A549 (cell line): ENCODE data around the gene STX19. TPM values are rescaled to one million over a fixed set of nuclear protein-coding genes. Genes with fewer than 3 reads are reported as not detected.

Experiments
- ATAC-seq, 2 experiments: fragments of 200-7000 bp in 1 of 2; fragments of >200 bp in 1 of 2; cut with Nextera tagmentation in 1 of 2; cut with Tn5 transposase in 1 of 2; 3 replicates each; pipeline versions ENCODE4 v1.8.0 to v1.9.1; 2018 to 2020; ENCODE audit warnings: mild to moderate bottlenecking in 1 of 2, moderate library complexity in 1 of 2
- CTCF ChIA-PET: fragments of 300-600 bp; sonication (Branson Sonifier 250); formaldehyde crosslinking; extraction: SDS; loops from one replicate; lab custom pipeline; 2021; ENCODE audit warnings: antibody characterized with exemption, inconsistent platforms; lab: Yijun Ruan, JAX
- POLR2A ChIA-PET: fragments of 350-600 bp; formaldehyde crosslinking; extraction: SDS; loops from one replicate; lab custom pipeline; 2021; ENCODE audit warnings: antibody characterized with exemption, inconsistent platforms; lab: Yijun Ruan, JAX
- DNase-seq, 2 experiments: peaks; one replicate each; pipeline versions ENCODE4 v3.0.0 to v3.0.0-alpha.2; 2011 to 2016; ENCODE audit warnings: low read depth in 1 of 2, low spot score in 1 of 2
- FAIRE-seq: peaks from 2 replicates; lab custom pipeline; 2011; peaks lifted over from hg19 to GRCh38; lab: Jason Lieb, UNC
- H3K27ac ChIP-seq, 2 experiments: fragments of >200 bp; sonication (Bioruptor Twin); formaldehyde crosslinking; 3 replicates each; pipeline ENCODE4 v1.5.1; 2016 to 2017
- H3K4me1 ChIP-seq: fragments of >200 bp; sonication (Bioruptor Twin); formaldehyde crosslinking; 3 replicates; pipeline ENCODE4 v1.6.1; 2016
- H3K4me2 ChIP-seq: fragments of >200 bp; sonication (Bioruptor Twin); formaldehyde crosslinking; 3 replicates; pipeline ENCODE4 v1.6.1; 2016
- H3K4me3 ChIP-seq: fragments of >200 bp; sonication (Bioruptor Twin); formaldehyde crosslinking; 3 replicates; pipeline ENCODE4 v1.5.1; 2016
- H3K9me3 ChIP-seq: fragments of >200 bp; sonication (Bioruptor Twin); formaldehyde crosslinking; 3 replicates; pipeline ENCODE4 v1.6.1; 2016
- CBX8 ChIP-seq: fragments of 200-600 bp; sonication (generic); IDR thresholded peaks from 2 replicates; pipeline ENCODE4 v1.6.1; 2016
- CHD4 ChIP-seq: fragments of 200-600 bp; sonication (generic); IDR thresholded peaks from 2 replicates; pipeline ENCODE4 v1.6.1; 2016; ENCODE audit warnings: antibody characterized with exemption, mild to moderate bottlenecking, borderline replicate concordance
- EHF ChIP-seq: fragments of 250-450 bp; sonication (Bioruptor Pico); IDR thresholded peaks from 2 replicates; pipeline ENCODE4 v1.5.0; 2020; ENCODE audit warnings: mild to moderate bottlenecking
- EHMT2 ChIP-seq: fragments of 200-600 bp; sonication (generic); IDR thresholded peaks from 2 replicates; pipeline ENCODE4 v1.6.1; 2016; ENCODE audit warnings: antibody characterized with exemption, low read depth, mild to moderate bottlenecking, moderate library complexity
- FOSB ChIP-seq: fragments of 250-450 bp; sonication (Bioruptor Pico); IDR thresholded peaks from 2 replicates; pipeline ENCODE4 v1.5.0; 2020; ENCODE audit warnings: mild to moderate bottlenecking, moderate library complexity
- GATA3 ChIP-seq: IDR thresholded peaks from 2 replicates; pipeline ENCODE4 v1.6.1; 2012; ENCODE audit warnings: borderline replicate concordance
- HDAC2 ChIP-seq: fragments of 200-600 bp; sonication (generic); IDR thresholded peaks from 2 replicates; pipeline ENCODE4 v1.6.1; 2016
- HOXA7 ChIP-seq: fragments of 250-450 bp; sonication (Bioruptor Pico); IDR thresholded peaks from 2 replicates; pipeline ENCODE4 v1.5.0; 2020; ENCODE audit warnings: mild to moderate bottlenecking, moderate library complexity
- HOXB13 ChIP-seq: fragments of 250-450 bp; sonication (Bioruptor Pico); IDR thresholded peaks from 2 replicates; pipeline ENCODE4 v1.5.0; 2020; ENCODE audit warnings: low read depth, mild to moderate bottlenecking, moderate library complexity
- HOXB5 ChIP-seq: fragments of 250-450 bp; sonication (Bioruptor Pico); IDR thresholded peaks from 2 replicates; pipeline ENCODE4 v1.5.0; 2020; ENCODE audit warnings: mild to moderate bottlenecking, moderate library complexity
- JUN ChIP-seq, 2 experiments: fragments of >200 bp; sonication (Bioruptor Twin); formaldehyde crosslinking; IDR thresholded peaks; 2 replicates in 1 of 2; 3 replicates in 1 of 2; pipeline ENCODE4 v1.6.1; 2016 to 2017
- JUNB ChIP-seq: fragments of >200 bp; sonication (Bioruptor Twin); formaldehyde crosslinking; IDR thresholded peaks from 2 replicates; pipeline ENCODE4 v1.6.1; 2016
- KDM5A ChIP-seq: fragments of 200-600 bp; sonication (generic); IDR thresholded peaks from 2 replicates; pipeline ENCODE4 v1.6.1; 2016; ENCODE audit warnings: antibody characterized with exemption, mild to moderate bottlenecking
- POLR2AphosphoS2 ChIP-seq: conservative IDR thresholded peaks from 2 replicates; pipeline ENCODE4 v1.6.1; 2012; ENCODE audit warnings: low read length, improper control_type of control experiment, inconsistent platforms
- RCOR1 ChIP-seq: fragments of 150-350 bp; IDR thresholded peaks from 2 replicates; pipeline ENCODE4 v1.6.1; 2014; ENCODE audit warnings: antibody characterized with exemption, low read length, low read depth
- RFX5 ChIP-seq: fragments of 450-650 bp; IDR thresholded peaks from 2 replicates; pipeline ENCODE4 v1.7.1; 2014; ENCODE audit warnings: antibody characterized with exemption, mild to moderate bottlenecking, moderate library complexity
- TFCP2L1 ChIP-seq: fragments of 250-450 bp; sonication (Bioruptor Pico); IDR thresholded peaks from 2 replicates; pipeline ENCODE4 v1.5.0; 2021; ENCODE audit warnings: mild to moderate bottlenecking
- ZSCAN20 ChIP-seq: fragments of 250-450 bp; sonication (Bioruptor Pico); IDR thresholded peaks from 2 replicates; pipeline ENCODE4 v1.8.0; 2022; ENCODE audit warnings: mild to moderate bottlenecking, moderate library complexity
- WGBS: methylation state at CpG from one replicate; pipeline ENCODE4 v1.1.6; 2017; ENCODE audit errors: missing lambda C conversion rate; 5-methylcytosine and 5-hydroxymethylcytosine counted together
- polyA plus RNA-seq, 4 experiments: library from polyadenylated mRNA; depleted of rRNA in 3 of 4; stranded (reverse); fragments of >200 nt; fragmentation: RNase III in 1 of 4; extraction: RNeasy Plus Mini Kit Qiagen cat#74134 plus additional on column Dnase treatment in 1 of 4; gene quantifications; 2 replicates in 3 of 4; 3 replicates in 1 of 4; pipeline ENCODE4 v1.2.3, GENCODE V29; 2011 to 2017
- TF ChIP-seq, protein P1 (sequence below): fragments of >200 bp; sonication (Bioruptor Twin); formaldehyde crosslinking; IDR thresholded peaks from 3 replicates; pipeline ENCODE4 v1.6.1; 2016
- TF ChIP-seq, protein P2 (sequence below): fragments of >200 bp; sonication (Bioruptor Twin); formaldehyde crosslinking; IDR thresholded peaks from 3 replicates; pipeline ENCODE4 v1.5.1; 2016
- TF ChIP-seq, protein P3 (sequence below): IDR thresholded peaks from 2 replicates; pipeline ENCODE4 v1.6.1; 2012; ENCODE audit warnings: low read depth, borderline replicate concordance
- TF ChIP-seq, protein P4 (sequence below): fragments of >200 bp; sonication (Bioruptor Twin); formaldehyde crosslinking; IDR thresholded peaks from 2 replicates; pipeline ENCODE4 v1.6.1; 2016
- TF ChIP-seq, protein P5 (sequence below): IDR thresholded peaks from 2 replicates; pipeline ENCODE4 v1.6.1; 2012
- TF ChIP-seq, protein P6 (sequence below): IDR thresholded peaks from 2 replicates; pipeline ENCODE4 v1.6.1; 2012

The STX19 gene
- polyA plus RNA-seq, 2 of the 4 experiments (the other 2 are of a cell fraction) = 0.17 TPM; not detected in 1

DNA sequence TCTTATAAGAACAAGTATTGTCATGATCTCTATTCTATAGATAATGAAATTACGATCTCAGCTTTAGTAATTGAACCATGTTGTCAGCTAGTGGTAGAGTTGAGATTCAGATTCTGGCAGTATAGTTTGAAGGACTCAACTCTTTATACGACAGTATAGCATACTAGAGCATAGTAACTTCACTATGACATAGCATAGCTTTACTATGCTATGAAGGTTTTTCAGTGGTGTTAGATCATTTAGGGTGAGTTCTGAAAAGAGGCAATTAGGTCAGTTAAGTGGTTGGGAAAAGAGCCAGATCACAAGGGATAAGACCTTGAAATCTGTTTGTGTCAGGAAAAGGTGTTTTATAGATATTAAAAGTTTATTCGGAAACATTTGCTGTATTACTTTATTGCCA, 8.1 kb downstream of the STX19 start:
- no peaks in the 10 kb centered on the region for H3K4me1 ChIP-seq
- no peak overlapping the region for H3K4me3 ChIP-seq
- no peaks in the 10 kb centered on the region for H3K9me3 ChIP-seq
- no peak overlapping the region for H3K27ac ChIP-seq
- ATAC-seq = no peak
- ChIA-PET POLR2A (no interaction called here), CTCF (interaction anchor here (1.8 kb wide), 1 partner anchor 17 kb away, joined by 4 read pairs; no protein-coding TSS in a partner anchor)
- no peak for DNase-seq
- TF ChIP-seq JUN (IDR thresholded peaks at IDR 0.05) = no peak
- TF ChIP-seq GATA3 = no peak
- TF ChIP-seq CHD4 = no peak
- no peak for TF ChIP-seq CBX8
- TF ChIP-seq, protein P1, sequence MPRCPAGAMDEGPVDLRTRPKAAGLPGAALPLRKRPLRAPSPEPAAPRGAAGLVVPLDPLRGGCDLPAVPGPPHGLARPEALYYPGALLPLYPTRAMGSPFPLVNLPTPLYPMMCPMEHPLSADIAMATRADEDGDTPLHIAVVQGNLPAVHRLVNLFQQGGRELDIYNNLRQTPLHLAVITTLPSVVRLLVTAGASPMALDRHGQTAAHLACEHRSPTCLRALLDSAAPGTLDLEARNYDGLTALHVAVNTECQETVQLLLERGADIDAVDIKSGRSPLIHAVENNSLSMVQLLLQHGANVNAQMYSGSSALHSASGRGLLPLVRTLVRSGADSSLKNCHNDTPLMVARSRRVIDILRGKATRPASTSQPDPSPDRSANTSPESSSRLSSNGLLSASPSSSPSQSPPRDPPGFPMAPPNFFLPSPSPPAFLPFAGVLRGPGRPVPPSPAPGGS = no peak
- TF ChIP-seq RFX5 = no peak
- no peak for TF ChIP-seq HOXA7 (CRISPR knock-in tag)
- TF ChIP-seq, protein P2, sequence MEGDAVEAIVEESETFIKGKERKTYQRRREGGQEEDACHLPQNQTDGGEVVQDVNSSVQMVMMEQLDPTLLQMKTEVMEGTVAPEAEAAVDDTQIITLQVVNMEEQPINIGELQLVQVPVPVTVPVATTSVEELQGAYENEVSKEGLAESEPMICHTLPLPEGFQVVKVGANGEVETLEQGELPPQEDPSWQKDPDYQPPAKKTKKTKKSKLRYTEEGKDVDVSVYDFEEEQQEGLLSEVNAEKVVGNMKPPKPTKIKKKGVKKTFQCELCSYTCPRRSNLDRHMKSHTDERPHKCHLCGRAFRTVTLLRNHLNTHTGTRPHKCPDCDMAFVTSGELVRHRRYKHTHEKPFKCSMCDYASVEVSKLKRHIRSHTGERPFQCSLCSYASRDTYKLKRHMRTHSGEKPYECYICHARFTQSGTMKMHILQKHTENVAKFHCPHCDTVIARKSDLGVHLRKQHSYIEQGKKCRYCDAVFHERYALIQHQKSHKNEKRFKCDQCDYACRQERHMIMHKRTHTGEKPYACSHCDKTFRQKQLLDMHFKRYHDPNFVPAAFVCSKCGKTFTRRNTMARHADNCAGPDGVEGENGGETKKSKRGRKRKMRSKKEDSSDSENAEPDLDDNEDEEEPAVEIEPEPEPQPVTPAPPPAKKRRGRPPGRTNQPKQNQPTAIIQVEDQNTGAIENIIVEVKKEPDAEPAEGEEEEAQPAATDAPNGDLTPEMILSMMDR = no peak
- WGBS = 87% methylated on average over 3 of the region's 3 CpGs
- no peak for FAIRE-seq
- H3K4me2 ChIP-seq = no peak overlapping the region

DNA sequence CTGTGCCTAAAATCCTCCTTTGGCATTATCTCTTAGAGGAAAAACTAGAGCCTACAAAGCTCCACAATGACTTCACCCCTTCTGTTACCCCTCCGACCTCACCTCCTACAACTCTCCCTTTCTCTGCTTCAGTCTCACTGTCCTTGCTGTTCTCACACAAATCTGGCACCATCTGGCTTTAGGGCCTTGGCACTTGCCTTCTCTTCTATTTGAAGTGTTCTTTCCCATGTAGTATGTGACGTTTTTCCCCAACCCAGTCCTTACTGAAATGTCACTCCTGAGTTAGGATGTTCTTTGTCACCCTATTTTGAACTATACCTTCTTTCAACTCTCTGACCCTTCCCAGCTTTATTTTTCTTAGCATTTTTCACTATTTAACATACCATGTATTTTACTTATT, 8.7 kb downstream of the STX19 start:
- FAIRE-seq (no peak), ATAC-seq (no peak), DNase-seq (no peak)
- POLR2A ChIA-PET = no interaction called here
- no peak overlapping the region for H3K27ac ChIP-seq
- WGBS = 65% methylated on average over 2 of the region's 2 CpGs
- TF ChIP-seq RCOR1 (no peak), HDAC2 (no peak), HOXB13 (CRISPR knock-in tag) (no peak), FOSB (CRISPR knock-in tag) (no peak), CHD4 (no peak), GATA3 (no peak), EHMT2 (no peak), KDM5A (no peak)
- TF ChIP-seq, protein P2 = no peak
- TF ChIP-seq, protein P3, sequence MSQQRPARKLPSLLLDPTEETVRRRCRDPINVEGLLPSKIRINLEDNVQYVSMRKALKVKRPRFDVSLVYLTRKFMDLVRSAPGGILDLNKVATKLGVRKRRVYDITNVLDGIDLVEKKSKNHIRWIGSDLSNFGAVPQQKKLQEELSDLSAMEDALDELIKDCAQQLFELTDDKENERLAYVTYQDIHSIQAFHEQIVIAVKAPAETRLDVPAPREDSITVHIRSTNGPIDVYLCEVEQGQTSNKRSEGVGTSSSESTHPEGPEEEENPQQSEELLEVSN = no peak
- TF ChIP-seq, protein P4, sequence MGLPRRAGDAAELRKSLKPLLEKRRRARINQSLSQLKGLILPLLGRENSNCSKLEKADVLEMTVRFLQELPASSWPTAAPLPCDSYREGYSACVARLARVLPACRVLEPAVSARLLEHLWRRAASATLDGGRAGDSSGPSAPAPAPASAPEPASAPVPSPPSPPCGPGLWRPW = no peak
- TF ChIP-seq, protein P5, sequence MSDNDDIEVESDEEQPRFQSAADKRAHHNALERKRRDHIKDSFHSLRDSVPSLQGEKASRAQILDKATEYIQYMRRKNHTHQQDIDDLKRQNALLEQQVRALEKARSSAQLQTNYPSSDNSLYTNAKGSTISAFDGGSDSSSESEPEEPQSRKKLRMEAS = no peak
- no peaks in the 10 kb centered on the region for H3K4me1 ChIP-seq
- CTCF ChIA-PET = interaction anchor here (1.8 kb wide), 1 partner anchor 18 kb away, joined by 4 read pairs; no protein-coding TSS in a partner anchor
- no peaks in the 10 kb centered on the region for H3K9me3 ChIP-seq
- no peak overlapping the region for H3K4me3 ChIP-seq
- H3K4me2 ChIP-seq = no peak overlapping the region

DNA sequence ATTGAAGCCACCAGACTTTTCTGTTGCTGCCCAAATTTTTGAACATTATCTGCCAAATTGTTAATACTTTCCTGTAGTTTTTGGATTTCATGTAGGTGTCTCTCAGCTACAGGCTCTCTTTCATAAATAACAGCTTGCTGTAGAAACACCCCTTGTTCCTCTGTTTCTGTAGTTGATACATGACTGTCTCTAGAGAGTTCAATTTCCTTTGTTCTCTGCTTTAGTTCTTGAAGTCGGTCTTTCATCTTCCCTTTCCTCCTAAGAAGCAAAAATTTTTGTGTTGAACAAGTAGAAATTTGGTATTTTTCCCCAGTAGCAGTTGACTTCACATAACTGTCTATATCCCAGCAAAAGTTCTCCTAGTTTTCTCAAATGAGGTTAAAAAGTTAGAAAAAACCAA, 13.4 kb downstream of the STX19 start:
- no peak overlapping the region for H3K27ac ChIP-seq
- ATAC-seq = no peak
- CTCF ChIA-PET = interaction anchor here (1.7 kb wide), 1 partner anchor 54 kb away, joined by 4 read pairs; no protein-coding TSS in a partner anchor
- no peaks in the 10 kb centered on the region for H3K4me1 ChIP-seq
- H3K4me3 ChIP-seq = no peak overlapping the region
- FAIRE-seq = no peak
- DNase-seq = no peak
- 87% methylated on average over 1 of the region's 1 CpG for WGBS
- no peaks in the 10 kb centered on the region for H3K9me3 ChIP-seq
- POLR2A ChIA-PET = no interaction called here
- no peak overlapping the region for H3K4me2 ChIP-seq
- TF ChIP-seq FOSB (CRISPR knock-in tag) (no peak), JUNB (no peak), POLR2AphosphoS2 (no peak), RCOR1 (no peak), TFCP2L1 (CRISPR knock-in tag) (no peak), ZSCAN20 (no peak), HOXB5 (CRISPR knock-in tag) (no peak), EHF (CRISPR knock-in tag) (no peak)
- TF ChIP-seq, protein P6, sequence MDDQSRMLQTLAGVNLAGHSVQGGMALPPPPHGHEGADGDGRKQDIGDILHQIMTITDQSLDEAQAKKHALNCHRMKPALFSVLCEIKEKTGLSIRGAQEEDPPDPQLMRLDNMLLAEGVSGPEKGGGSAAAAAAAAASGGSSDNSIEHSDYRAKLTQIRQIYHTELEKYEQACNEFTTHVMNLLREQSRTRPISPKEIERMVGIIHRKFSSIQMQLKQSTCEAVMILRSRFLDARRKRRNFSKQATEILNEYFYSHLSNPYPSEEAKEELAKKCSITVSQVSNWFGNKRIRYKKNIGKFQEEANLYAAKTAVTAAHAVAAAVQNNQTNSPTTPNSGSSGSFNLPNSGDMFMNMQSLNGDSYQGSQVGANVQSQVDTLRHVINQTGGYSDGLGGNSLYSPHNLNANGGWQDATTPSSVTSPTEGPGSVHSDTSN = no peak
